Fibroblast of pulmonary artery (primary cell): ENCODE results near the gene BAIAP3.

Experiments used
- DNase-seq: peaks from one replicate; pipeline ENCODE4 v3.0.0-alpha.2; 2010; ENCODE audit warnings: low read depth
- H3K4me3 ChIP-seq: replicated peaks from 2 replicates; pipeline ENCODE4 v1.5.1; 2011; ENCODE audit warnings: low read depth, mild to moderate bottlenecking, control low read depth, low read length, moderate library complexity
- CTCF ChIP-seq: IDR thresholded peaks from 2 replicates; pipeline ENCODE4 v1.5.1; 2011; ENCODE audit warnings: mild to moderate bottlenecking, control low read depth, low read length, inconsistent platforms; ENCODE audit errors: missing control alignments

BAIAP3 gene

GRCh38 chr16:1320097-1320496 lies 13.3 kb upstream of the BAIAP3 start:
- no peak for TF ChIP-seq CTCF
- no peak for DNase-seq
- H3K4me3 ChIP-seq: no peak overlapping the region

- no peak overlapping the region for H3K4me3 ChIP-seq
- no peak for DNase-seq
- TF ChIP-seq CTCF: no peak
Measured at GRCh38 chr16:1320658-1321240, 12.7 kb upstream of the BAIAP3 start.

- H3K4me3 ChIP-seq: no peak overlapping the region
- DNase-seq: no peak
- TF ChIP-seq CTCF: no peak
Measured at GRCh38 chr16:1322407-1322806, 11.0 kb upstream of the BAIAP3 start.

- DNase-seq: no peak
- no peak for TF ChIP-seq CTCF
Measured at GRCh38 chr16:1323296-1324239, 9.9 kb upstream of the BAIAP3 start.

GRCh38 chr16:1324286-1324826 lies 9.1 kb upstream of the BAIAP3 start:
- H3K4me3 ChIP-seq: no peak overlapping the region
- DNase-seq: no peak
- TF ChIP-seq CTCF: no peak

More at GRCh38 chr16:1323296-1324239, 9.9 kb upstream of the BAIAP3 start:
- no peak overlapping the region for H3K4me3 ChIP-seq

- no peak for DNase-seq
- H3K4me3 ChIP-seq: no peak overlapping the region
- no peak for TF ChIP-seq CTCF
Measured at GRCh38 chr16:1325261-1325660, 8.2 kb upstream of the BAIAP3 start.
